Measurements from ENCODE around the gene UBE2D4.

Gene UBE2D4

DNA sequence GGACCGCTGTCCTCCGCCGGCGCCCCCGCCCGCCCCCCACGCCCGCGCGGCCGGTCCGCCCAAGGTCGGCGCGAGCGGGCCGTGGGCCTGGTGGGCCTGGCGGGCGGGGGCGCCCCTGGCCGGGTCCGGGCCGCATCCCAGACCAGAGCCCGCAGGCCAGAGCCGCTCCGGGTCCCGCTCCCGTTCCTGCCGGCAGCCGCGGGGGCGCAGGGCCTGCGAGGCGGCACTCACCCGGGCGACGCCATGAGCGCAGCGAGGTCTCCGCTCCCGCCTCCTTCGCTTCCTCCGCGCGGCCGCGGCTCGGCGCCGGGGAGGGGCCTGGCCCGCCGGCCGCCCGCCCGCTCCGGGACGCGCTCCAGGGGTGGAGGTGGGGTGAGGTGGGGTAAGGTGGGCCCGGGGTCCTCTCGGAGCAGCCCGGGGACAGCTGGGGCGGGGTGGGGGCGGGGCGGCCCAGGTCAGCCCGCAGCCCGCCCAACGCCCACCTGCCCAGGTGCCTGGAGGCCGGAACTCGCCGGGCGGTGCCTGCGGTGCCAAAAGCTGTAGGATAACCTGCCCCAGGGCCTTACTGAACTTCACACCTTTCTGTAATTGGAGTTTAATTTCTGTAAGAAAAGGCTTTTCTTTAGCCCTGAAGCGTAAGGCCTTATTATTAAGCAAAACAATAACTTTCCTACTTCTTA is 19.8 kb upstream of the UBE2D4 start, which contains the start of gene URGCP:
Gene URGCP (minus strand): TSS at position 266 of the 680 bp plus-strand sequence. CDS start 21 bp downstream, at position 245.
- TF ChIP-seq TAF1 (IDR thresholded peaks at IDR 0.05; ENCODE audit: borderline replicate concordance, insufficient read depth, low read length) = no peak
- no peak for TF ChIP-seq FOXP2 (optimal IDR thresholded peaks at IDR 0.05; ENCODE audit: borderline replicate concordance, extremely low read depth, extremely low read length, insufficient read depth)
- TF ChIP-seq POLR2AphosphoS5 (IDR thresholded peaks at IDR 0.05; ENCODE audit: low read depth, low read length) = no peak
- TF ChIP-seq, protein P1, sequence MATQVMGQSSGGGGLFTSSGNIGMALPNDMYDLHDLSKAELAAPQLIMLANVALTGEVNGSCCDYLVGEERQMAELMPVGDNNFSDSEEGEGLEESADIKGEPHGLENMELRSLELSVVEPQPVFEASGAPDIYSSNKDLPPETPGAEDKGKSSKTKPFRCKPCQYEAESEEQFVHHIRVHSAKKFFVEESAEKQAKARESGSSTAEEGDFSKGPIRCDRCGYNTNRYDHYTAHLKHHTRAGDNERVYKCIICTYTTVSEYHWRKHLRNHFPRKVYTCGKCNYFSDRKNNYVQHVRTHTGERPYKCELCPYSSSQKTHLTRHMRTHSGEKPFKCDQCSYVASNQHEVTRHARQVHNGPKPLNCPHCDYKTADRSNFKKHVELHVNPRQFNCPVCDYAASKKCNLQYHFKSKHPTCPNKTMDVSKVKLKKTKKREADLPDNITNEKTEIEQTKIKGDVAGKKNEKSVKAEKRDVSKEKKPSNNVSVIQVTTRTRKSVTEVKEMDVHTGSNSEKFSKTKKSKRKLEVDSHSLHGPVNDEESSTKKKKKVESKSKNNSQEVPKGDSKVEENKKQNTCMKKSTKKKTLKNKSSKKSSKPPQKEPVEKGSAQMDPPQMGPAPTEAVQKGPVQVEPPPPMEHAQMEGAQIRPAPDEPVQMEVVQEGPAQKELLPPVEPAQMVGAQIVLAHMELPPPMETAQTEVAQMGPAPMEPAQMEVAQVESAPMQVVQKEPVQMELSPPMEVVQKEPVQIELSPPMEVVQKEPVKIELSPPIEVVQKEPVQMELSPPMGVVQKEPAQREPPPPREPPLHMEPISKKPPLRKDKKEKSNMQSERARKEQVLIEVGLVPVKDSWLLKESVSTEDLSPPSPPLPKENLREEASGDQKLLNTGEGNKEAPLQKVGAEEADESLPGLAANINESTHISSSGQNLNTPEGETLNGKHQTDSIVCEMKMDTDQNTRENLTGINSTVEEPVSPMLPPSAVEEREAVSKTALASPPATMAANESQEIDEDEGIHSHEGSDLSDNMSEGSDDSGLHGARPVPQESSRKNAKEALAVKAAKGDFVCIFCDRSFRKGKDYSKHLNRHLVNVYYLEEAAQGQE (IDR thresholded peaks at IDR 0.05; ENCODE audit: insufficient read depth in 1 of 2, low read depth in 2 of 2, low read length in 2 of 2) = no peak

DNA sequence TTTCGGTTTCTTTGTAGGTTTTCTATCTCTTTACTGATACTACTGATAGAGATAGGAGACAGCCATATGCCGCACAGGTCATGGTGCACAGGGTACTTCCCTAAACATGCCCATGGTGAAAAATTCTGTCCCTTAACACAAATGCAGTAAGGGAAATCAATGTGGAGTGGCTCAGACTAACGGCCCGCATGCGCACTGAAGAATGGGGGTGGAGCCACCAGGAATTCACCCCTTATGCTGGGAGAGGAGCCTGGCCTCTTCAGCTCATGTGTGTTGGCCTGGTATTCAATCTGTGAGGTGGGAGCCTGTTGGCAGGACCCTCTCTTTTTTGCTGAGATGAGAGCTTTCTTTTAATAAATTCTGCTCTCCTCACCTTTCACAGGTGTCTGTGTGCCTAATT is 11.4 kb upstream of the UBE2D4 start:
- no peak for TF ChIP-seq TAF1 (IDR thresholded peaks at IDR 0.05; ENCODE audit: borderline replicate concordance, insufficient read depth, low read length)
- TF ChIP-seq, protein P1 (IDR thresholded peaks at IDR 0.05; ENCODE audit: insufficient read depth in 1 of 2, low read depth in 2 of 2, low read length in 2 of 2) = no peak
- no peak for TF ChIP-seq SIN3A (IDR thresholded peaks at IDR 0.05; ENCODE audit: borderline replicate concordance, insufficient read depth, low read length)
- TF ChIP-seq POLR2AphosphoS5 (IDR thresholded peaks at IDR 0.05; ENCODE audit: low read depth, low read length) = no peak
- no peak for TF ChIP-seq FOXP2 (optimal IDR thresholded peaks at IDR 0.05; ENCODE audit: borderline replicate concordance, extremely low read depth, extremely low read length, insufficient read depth)

DNA sequence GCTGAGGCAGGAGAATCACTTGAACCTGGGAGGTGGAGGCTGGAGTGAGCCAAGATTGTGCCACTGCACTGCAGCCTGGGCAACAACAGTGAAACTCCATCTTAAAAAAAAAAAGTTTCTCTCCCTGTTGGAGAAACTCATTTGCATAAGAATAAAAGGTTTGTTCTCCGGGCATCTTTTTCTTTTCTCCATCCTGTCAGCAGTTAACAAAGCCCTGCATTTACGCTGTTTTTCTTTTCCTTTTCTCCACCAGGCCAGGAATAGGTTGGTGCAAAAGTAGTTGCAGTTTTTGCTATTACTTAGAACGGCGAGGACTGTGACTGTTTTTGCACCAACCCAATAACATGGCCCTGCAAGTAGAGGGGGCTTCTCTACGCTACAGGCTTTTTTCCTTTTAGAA is 10.3 kb upstream of the UBE2D4 start:
- TF ChIP-seq POLR2AphosphoS5 (IDR thresholded peaks at IDR 0.05; ENCODE audit: low read depth, low read length) (no peak), FOXP2 (optimal IDR thresholded peaks at IDR 0.05; ENCODE audit: borderline replicate concordance, extremely low read depth, extremely low read length, insufficient read depth) (no peak), SIN3A (IDR thresholded peaks at IDR 0.05; ENCODE audit: borderline replicate concordance, insufficient read depth, low read length) (no peak), TAF1 (IDR thresholded peaks at IDR 0.05; ENCODE audit: borderline replicate concordance, insufficient read depth, low read length) (no peak)
- TF ChIP-seq, protein P1 (IDR thresholded peaks at IDR 0.05; ENCODE audit: insufficient read depth in 1 of 2, low read depth in 2 of 2, low read length in 2 of 2) = no peak

DNA sequence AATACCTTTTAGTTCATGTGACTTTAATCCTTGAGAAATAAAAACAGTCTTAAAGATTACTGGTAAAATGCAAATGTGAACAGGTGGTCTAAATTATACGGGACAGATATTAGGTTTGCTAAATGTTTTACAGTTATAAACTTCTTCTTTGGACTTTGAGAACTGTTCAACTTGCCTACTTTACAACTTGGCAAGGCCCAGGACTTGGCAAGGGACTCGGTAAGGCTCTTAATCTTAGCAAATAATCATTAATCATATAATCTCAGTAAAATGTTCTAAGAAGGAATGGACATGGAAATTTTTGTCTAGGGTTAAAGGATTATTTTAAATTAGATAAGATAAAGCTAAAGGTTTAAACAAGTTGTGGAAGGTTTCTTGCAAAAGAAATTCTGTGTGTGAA is 4.8 kb upstream of the UBE2D4 start:
- TF ChIP-seq TAF1 (IDR thresholded peaks at IDR 0.05; ENCODE audit: borderline replicate concordance, insufficient read depth, low read length) = no peak
- no peak for TF ChIP-seq SIN3A (IDR thresholded peaks at IDR 0.05; ENCODE audit: borderline replicate concordance, insufficient read depth, low read length)
- TF ChIP-seq POLR2AphosphoS5 (IDR thresholded peaks at IDR 0.05; ENCODE audit: low read depth, low read length) = no peak
- TF ChIP-seq, protein P1 (IDR thresholded peaks at IDR 0.05; ENCODE audit: insufficient read depth in 1 of 2, low read depth in 2 of 2, low read length in 2 of 2) = no peak
- TF ChIP-seq FOXP2 (optimal IDR thresholded peaks at IDR 0.05; ENCODE audit: borderline replicate concordance, extremely low read depth, extremely low read length, insufficient read depth) = no peak
